H9 (cell line): Measurements from ENCODE around the gene GLUL. TPM values are rescaled to one million over a fixed set of nuclear protein-coding genes. Genes with fewer than 3 reads are reported as not detected.

ENCODE experiments used
- DNase-seq: peaks from one replicate; pipeline ENCODE4 v3.0.0-alpha.2; 2017
- H2AFZ ChIP-seq: one replicate; pipeline ENCODE4 v1.6.1; 2013; ENCODE audit warnings: mild to moderate bottlenecking, low read length, control low read depth, moderate library complexity
- H2AK5ac ChIP-seq: 2 replicates; pipeline ENCODE4 v1.6.1; 2013; ENCODE audit warnings: low read length, control low read depth, mixed read lengths; ENCODE audit not compliant: insufficient read length
- H2BK120ac ChIP-seq: one replicate; pipeline ENCODE4 v1.6.1; 2013; ENCODE audit warnings: low read depth, mild to moderate bottlenecking, low read length, control low read depth, inconsistent platforms; ENCODE audit not compliant: poor library complexity, severe bottlenecking
- H2BK12ac ChIP-seq: 2 replicates; pipeline ENCODE4 v1.6.1; 2013; ENCODE audit warnings: low read length, control low read depth, mixed read lengths, low read depth; ENCODE audit not compliant: insufficient read length
- H2BK15ac ChIP-seq: 2 replicates; pipeline ENCODE4 v1.6.1; 2013; ENCODE audit warnings: low read depth, low read length, control low read depth
- H2BK20ac ChIP-seq: one replicate; pipeline ENCODE4 v1.6.1; 2013; ENCODE audit warnings: low read depth, mild to moderate bottlenecking, low read length, control low read depth, inconsistent platforms; ENCODE audit not compliant: poor library complexity, severe bottlenecking
- H2BK5ac ChIP-seq: 2 replicates; pipeline ENCODE4 v1.6.1; 2013; ENCODE audit warnings: low read length, control low read depth, mixed read lengths; ENCODE audit not compliant: insufficient read length
- H3K14ac ChIP-seq: 2 replicates; pipeline ENCODE4 v1.6.1; 2013; ENCODE audit warnings: low read length, control low read depth; ENCODE audit not compliant: insufficient read depth
- H3K18ac ChIP-seq: 2 replicates; pipeline ENCODE4 v1.6.1; 2013; ENCODE audit warnings: low read depth, mild to moderate bottlenecking, mixed read lengths, low read length, control low read depth; ENCODE audit not compliant: insufficient read length
- H3K23ac ChIP-seq: 2 replicates; pipeline ENCODE4 v1.6.1; 2013; ENCODE audit warnings: low read length, control low read depth, mixed read lengths, low read depth; ENCODE audit not compliant: insufficient read length
- H3K23me2 ChIP-seq: 2 replicates; pipeline ENCODE4 v1.6.1; 2013; ENCODE audit warnings: low read depth, mild to moderate bottlenecking, mixed read lengths, low read length, control low read depth; ENCODE audit not compliant: insufficient read length, poor library complexity, severe bottlenecking
- H3K27ac ChIP-seq: 2 replicates; pipeline ENCODE4 v1.5.1; 2013; ENCODE audit warnings: low read length, control low read depth, mixed read lengths, low read depth; ENCODE audit not compliant: insufficient read length
- H3K27me3 ChIP-seq: 2 replicates; pipeline ENCODE4 v1.6.1; 2013; ENCODE audit warnings: low read length, control low read depth, inconsistent platforms; ENCODE audit not compliant: insufficient read depth
- H3K4ac ChIP-seq: 2 replicates; pipeline ENCODE4 v1.6.1; 2013; ENCODE audit warnings: low read depth, mild to moderate bottlenecking, control low read depth, inconsistent platforms, low read length, moderate library complexity
- H3K4me1 ChIP-seq: 2 replicates; pipeline ENCODE4 v1.6.1; 2013; ENCODE audit warnings: low read length, control low read depth, inconsistent platforms; ENCODE audit not compliant: insufficient read depth
- H3K4me2 ChIP-seq: 2 replicates; pipeline ENCODE4 v1.6.1; 2013; ENCODE audit warnings: low read length, control low read depth, mixed read lengths; ENCODE audit not compliant: insufficient read length, insufficient read depth
- H3K56ac ChIP-seq: 2 replicates; pipeline ENCODE4 v1.6.1; 2013; ENCODE audit warnings: low read depth, mild to moderate bottlenecking, mixed read lengths, low read length, control low read depth; ENCODE audit not compliant: insufficient read length
- H3K79me1 ChIP-seq: 2 replicates; pipeline ENCODE4 v1.6.1; 2013; ENCODE audit warnings: low read depth, mild to moderate bottlenecking, moderate library complexity, low read length, control low read depth, inconsistent platforms; ENCODE audit not compliant: insufficient read depth, poor library complexity, severe bottlenecking
- H3K79me2 ChIP-seq: 2 replicates; pipeline ENCODE4 v1.6.1; 2013; ENCODE audit warnings: low read length, control low read depth, inconsistent platforms; ENCODE audit not compliant: insufficient read depth
- H3K9ac ChIP-seq: 2 replicates; pipeline ENCODE4 v1.6.1; 2013; ENCODE audit warnings: low read length, control low read depth, mixed read lengths; ENCODE audit not compliant: insufficient read length; ENCODE audit errors: extremely low read depth
- H3K9me3 ChIP-seq: one replicate; pipeline ENCODE4 v1.6.1; 2013; ENCODE audit warnings: low read depth, low read length, inconsistent platforms; ENCODE audit not compliant: control insufficient read depth
- H3T11ph ChIP-seq: one replicate; pipeline ENCODE4 v1.6.1; 2013; ENCODE audit warnings: mild to moderate bottlenecking, low read length, control low read depth, inconsistent platforms
- H4K20me1 ChIP-seq: one replicate; pipeline ENCODE4 v1.6.1; 2013; ENCODE audit not compliant: control insufficient read depth, insufficient read length, insufficient read depth
- H4K5ac ChIP-seq: 2 replicates; pipeline ENCODE4 v1.6.1; 2013; ENCODE audit warnings: low read depth, mild to moderate bottlenecking, mixed read lengths, low read length, control low read depth; ENCODE audit not compliant: insufficient read length
- H4K8ac ChIP-seq: replicated peaks from 2 replicates; pipeline ENCODE4 v1.6.1; 2013; ENCODE audit warnings: low read length, control low read depth, mixed read lengths, low read depth; ENCODE audit not compliant: insufficient read length
- H4K91ac ChIP-seq: 2 replicates; pipeline ENCODE4 v1.6.1; 2013; ENCODE audit warnings: low read depth, mild to moderate bottlenecking, moderate library complexity, mixed read lengths, low read length, control low read depth; ENCODE audit not compliant: insufficient read length
- H3K27ac Mint-ChIP-seq, 3 experiments: 2 replicates in 2 of 3; 3 replicates in 1 of 3; pipeline ENCODE4 v1.8.0; 2020 to 2021; ENCODE audit warnings: mixed read lengths in 3 of 3, mild to moderate bottlenecking in 1 of 3, moderate library complexity in 1 of 3
- H3K27me3 Mint-ChIP-seq: 2 replicates; pipeline ENCODE4 v1.8.0; 2021; ENCODE audit warnings: low read depth, mild to moderate bottlenecking, moderate library complexity, mixed read lengths
- H3K36me3 Mint-ChIP-seq, 3 experiments: 2 replicates in 2 of 3; 3 replicates in 1 of 3; pipeline ENCODE4 v1.8.0; 2020 to 2021; ENCODE audit warnings: low read depth in 3 of 3, mixed read lengths in 3 of 3; ENCODE audit not compliant: insufficient read depth in 1 of 3
- H3K4me1 Mint-ChIP-seq, 2 experiments: 2 replicates each; pipeline ENCODE4 v1.8.0; 2020; ENCODE audit warnings: mixed read lengths in 2 of 2
- H3K4me3 Mint-ChIP-seq, 2 experiments: 2 replicates in 1 of 2; 3 replicates in 1 of 2; pipeline ENCODE4 v1.8.0; 2020 to 2021; ENCODE audit warnings: mild to moderate bottlenecking in 2 of 2, mixed read lengths in 2 of 2, moderate library complexity in 1 of 2
- H3K9me3 Mint-ChIP-seq, 2 experiments: 2 replicates in 1 of 2; 3 replicates in 1 of 2; pipeline ENCODE4 v1.8.0; 2020; ENCODE audit warnings: mild to moderate bottlenecking in 2 of 2, mixed read lengths in 2 of 2, moderate library complexity in 1 of 2
- CTCF ChIP-seq: fragments of 200-600 bp; sonication (generic); conservative IDR thresholded peaks from 3 replicates; pipeline ENCODE4 v1.8.0; 2021; ENCODE audit warnings: antibody characterized with exemption, mild to moderate bottlenecking
- WGBS: extraction: QIAGEN DNeasy Blood & Tissue Kit; methylation state at CpG from one replicate; pipeline ENCODE4 v1.1.7; 2013; ENCODE audit warnings: missing lambda C conversion rate, low lambda C conversion rate, mixed read lengths; ENCODE audit not compliant: insufficient read length; ENCODE audit errors: extremely low coverage; 5-methylcytosine and 5-hydroxymethylcytosine counted together
- total RNA-seq: library from RNA; stranded (reverse); gene quantifications from 2 replicates; pipeline ENCODE4 v1.2.1, GENCODE V29; 2021

GLUL gene
- total RNA-seq, 1 experiment from 2014 or later = 332 TPM

- H2AK5ac ChIP-seq = no peak overlapping the region
- H3K27me3 ChIP-seq = no peaks in the 10 kb centered on the region
- peaks cover 12% of the 10 kb centered on the region for H3K23me2 ChIP-seq
- no peak overlapping the region for H3K27ac ChIP-seq
- peaks cover 13 to 30% of the 10 kb centered on the region in 2 experiments for H3K4me1 Mint-ChIP-seq
- H2BK120ac ChIP-seq = no peak overlapping the region
- no peak overlapping the region for H4K8ac ChIP-seq
- H3T11ph ChIP-seq = no peak overlapping the region
- no peak overlapping the region for H3K18ac ChIP-seq
- H3K14ac ChIP-seq = no peak overlapping the region
- no peak for DNase-seq
- peaks cover 29% of the 10 kb centered on the region; the same call in 1 of the 2 replicates for H3K79me2 ChIP-seq
- H3K4me2 ChIP-seq = no peak overlapping the region
- H2BK5ac ChIP-seq = no peak overlapping the region
- WGBS = no CpG with 5 or more reads among the region's 2 CpGs
- no peak overlapping the region for H2BK12ac ChIP-seq
- peaks cover 76 to 86% (median 82%) of the 10 kb centered on the region in 3 experiments for H3K36me3 Mint-ChIP-seq
- no peak overlapping the region for H3K23ac ChIP-seq
- peak overlapping the region in 1 of 3 experiments; percentile 44; a peak in 1 of 7 replicates for H3K27ac Mint-ChIP-seq
- no peak overlapping the region for H2AFZ ChIP-seq
- peaks cover 2% of the 10 kb centered on the region; the same call in 1 of the 2 replicates for H3K27me3 Mint-ChIP-seq
- no peak overlapping the region for H4K91ac ChIP-seq
- no peaks in the 10 kb centered on the region for H3K9me3 ChIP-seq
- no peak overlapping the region for H2BK15ac ChIP-seq
- peaks cover 9 to 11% of the 10 kb centered on the region in 2 experiments; a peak in 4 of 5 replicates for H3K9me3 Mint-ChIP-seq
- H3K4ac ChIP-seq = no peak overlapping the region
- H3K79me1 ChIP-seq = peaks cover 5% of the 10 kb centered on the region
- no peak overlapping the region for H3K56ac ChIP-seq
- no peak overlapping the region for H3K9ac ChIP-seq
- H3K4me1 ChIP-seq = no peaks in the 10 kb centered on the region
- H4K5ac ChIP-seq = no peak overlapping the region
- TF ChIP-seq CTCF = no peak
- no peak overlapping the region for H2BK20ac ChIP-seq
- no peak overlapping the region; a peak in 1 of 5 replicates for H3K4me3 Mint-ChIP-seq
- H4K20me1 ChIP-seq = no peaks in the 10 kb centered on the region
These were observed 4.0 kb downstream of the GLUL start for GRCh38 chr1:182387566-182387965.
